GM19193 (cell line): ENCODE data around the gene PLOD3.

Experiments
- POLR2A ChIP-seq: IDR thresholded peaks from 4 replicates; pipeline ENCODE4 v1.6.1; 2011; ENCODE audit not compliant: insufficient read depth, insufficient read length; ENCODE audit errors: extremely low read depth

PLOD3 gene

GRCh38 chr7:101241443-101242349 lies 24.3 kb upstream of the PLOD3 start:
- no peak for TF ChIP-seq POLR2A

GRCh38 chr7:101241015-101241363 lies 23.6 kb upstream of the PLOD3 start:
- TF ChIP-seq POLR2A: no peak

GRCh38 chr7:101240226-101241014 lies 23.0 kb upstream of the PLOD3 start:
- no peak for TF ChIP-seq POLR2A

DNA sequence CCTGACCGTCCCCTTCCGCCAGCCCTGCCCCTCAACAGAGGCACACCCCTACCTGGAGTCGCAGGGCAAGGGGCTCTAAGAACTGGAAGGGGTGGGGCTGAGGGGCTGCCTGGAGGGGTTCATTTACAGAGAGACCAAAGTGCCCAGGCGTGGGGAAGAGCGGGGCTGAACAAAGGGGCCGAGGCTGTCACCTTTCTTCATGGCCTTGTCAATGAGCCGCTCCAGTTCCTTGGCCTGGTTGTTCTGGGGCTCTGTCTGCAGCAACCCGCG lies 22.5 kb upstream of the PLOD3 start:
- no peak for TF ChIP-seq POLR2A

GRCh38 chr7:101239191-101239950 lies 22.0 kb upstream of the PLOD3 start:
- TF ChIP-seq POLR2A: no peak

DNA sequence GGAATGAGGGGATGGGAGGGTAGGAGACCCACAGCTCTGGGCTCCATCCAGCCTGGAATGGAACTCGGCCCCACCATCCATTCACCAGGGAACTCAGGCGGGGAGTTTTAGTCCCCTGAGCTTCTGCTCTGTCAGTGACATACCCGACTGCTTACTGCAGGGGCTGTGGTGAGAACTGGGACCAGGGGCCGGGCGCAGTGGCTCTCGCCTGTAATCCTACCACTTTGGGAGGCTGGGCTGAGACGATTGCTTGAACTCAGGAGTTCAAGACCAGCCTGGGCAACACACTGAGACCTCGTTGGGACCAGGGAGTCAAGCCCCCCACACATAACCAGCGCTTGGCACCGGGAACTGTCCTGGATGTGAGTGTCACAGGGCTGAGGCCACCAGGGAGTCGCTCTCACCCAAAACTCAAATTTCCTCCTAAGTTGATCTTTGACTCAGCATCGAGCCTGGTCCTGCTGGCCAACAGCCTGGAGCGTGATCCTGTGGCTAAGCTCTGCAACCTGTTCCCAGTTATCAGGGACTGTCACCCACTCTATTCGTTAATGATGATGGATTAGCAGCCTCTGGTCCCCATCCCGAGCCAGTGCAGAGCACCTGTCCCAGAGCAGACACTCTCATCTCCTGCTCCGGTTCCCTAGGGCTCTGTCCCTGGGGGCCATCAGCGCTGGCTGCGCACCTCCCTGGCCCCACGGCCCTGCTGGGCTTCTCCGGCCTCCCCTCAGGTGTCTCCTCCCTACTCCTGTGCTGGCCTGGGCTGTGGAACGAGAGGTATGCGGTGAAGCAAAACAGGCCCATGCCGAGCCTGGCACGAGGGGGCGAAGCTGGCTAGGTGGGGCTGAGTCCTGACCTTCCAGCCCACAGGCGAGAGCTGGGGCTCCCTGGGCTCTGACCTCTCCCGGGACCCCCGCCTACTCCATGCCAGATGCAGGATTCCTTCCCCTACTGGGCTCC lies 21.1 kb upstream of the PLOD3 start:
- TF ChIP-seq POLR2A: no peak

GRCh38 chr7:101237206-101238067 lies 20.1 kb upstream of the PLOD3 start, which contains the start of gene CLDN15:
Gene CLDN15, minus strand, starts transcription at chr7:101237802. Its CDS starts 221 bp downstream, at chr7:101237581.
- no peak for TF ChIP-seq POLR2A

DNA sequence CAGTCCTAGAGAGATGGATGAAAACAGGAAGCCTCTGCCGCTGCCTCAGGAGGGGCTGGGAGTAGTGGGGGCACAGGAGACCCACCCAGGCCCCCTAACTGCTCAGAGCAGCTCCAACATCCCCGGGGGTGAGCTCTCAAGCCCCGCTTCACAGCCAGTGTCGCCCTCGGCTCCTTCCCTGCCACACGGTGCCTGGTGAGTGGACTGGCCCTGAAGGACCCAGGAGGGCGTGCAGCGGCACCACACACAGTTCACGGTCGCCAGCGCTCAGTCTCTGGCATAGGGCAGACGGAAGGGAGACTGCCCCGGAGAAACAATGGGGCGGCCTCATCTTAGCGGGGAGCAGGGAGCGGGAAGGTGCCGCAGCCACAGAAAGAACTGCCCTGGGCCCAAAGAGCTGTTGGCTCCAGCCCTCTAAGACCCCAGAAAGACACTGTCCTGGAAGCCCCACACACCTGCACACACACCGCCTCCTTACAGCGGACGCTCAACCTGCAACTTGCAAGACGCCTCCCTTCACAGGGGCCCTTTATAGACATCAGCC lies 19.0 kb upstream of the PLOD3 start:
- no peak for TF ChIP-seq POLR2A

DNA sequence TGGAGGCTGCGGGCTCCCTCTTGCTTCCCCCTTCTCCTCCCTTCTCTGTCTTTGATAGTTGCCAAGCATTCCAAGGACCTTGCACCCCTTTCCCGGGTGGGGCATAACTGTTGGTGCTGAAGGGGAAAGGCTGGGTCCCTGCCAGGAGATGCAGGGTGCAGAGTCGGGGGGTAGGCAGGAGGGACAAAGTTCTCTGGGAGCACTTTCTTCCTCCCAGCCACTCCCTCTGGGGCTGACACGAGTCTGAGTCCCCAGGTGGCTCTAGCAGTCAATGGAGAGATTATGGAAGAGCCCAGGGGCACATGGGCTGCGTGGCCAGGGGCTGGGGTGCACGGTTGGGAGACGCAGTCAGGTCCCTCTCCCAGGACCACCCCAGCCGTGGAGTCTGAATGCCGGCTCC lies 18.1 kb upstream of the PLOD3 start:
- TF ChIP-seq POLR2A: no peak

- no peak for TF ChIP-seq POLR2A
Measured at GRCh38 chr7:101235050-101235449, 17.7 kb upstream of the PLOD3 start.

GRCh38 chr7:101234636-101235035 lies 17.3 kb upstream of the PLOD3 start:
- TF ChIP-seq POLR2A: no peak

GRCh38 chr7:101233907-101234547 lies 16.6 kb upstream of the PLOD3 start:
- no peak for TF ChIP-seq POLR2A
